ENCODE results near the gene PACSIN2.

PACSIN2 gene

GRCh38 chr22:43015677-43016042 is 711 bp upstream of the PACSIN2 start:
- Histone ChIP-seq H3K36me3 (no peaks in the 10 kb centered on the region), H3K27ac (peak overlapping the region; percentile 77 to 79), H3K27me3 (no peaks in the 10 kb centered on the region), H3K4me1 (peaks cover 0 to 37% (median 15%) of the 10 kb centered on the region in 4 donors), H3K9me3 (no peaks in the 10 kb centered on the region), H3K4me3 (peak overlapping the region; percentile 87 to 100)
- no peak for DNase-seq
- no peak for TF ChIP-seq CTCF (IDR thresholded peaks at IDR 0.05)
- intact Hi-C loops (cut with DNase I; ENCODE audit: low total_unique reads) = loop anchor here (10.0 kb wide), 2 partner anchors 111 to 151 kb away; no protein-coding TSS in a partner anchor

- Histone ChIP-seq H3K4me1 (peaks cover 0 to 44% (median 18%) of the 10 kb centered on the region in 4 donors), H3K36me3 (no peaks in the 10 kb centered on the region), H3K27me3 (no peaks in the 10 kb centered on the region), H3K4me3 (peak overlapping the region; percentile 87 to 100), H3K27ac (peak overlapping the region; percentile 77 to 79), H3K9me3 (no peaks in the 10 kb centered on the region)
- intact Hi-C loops (cut with DNase I; ENCODE audit: low total_unique reads) = loop anchor here (10.0 kb wide), 2 partner anchors 110 to 150 kb away; no protein-coding TSS in a partner anchor
- DNase-seq = peak in 1 of 2 donors; percentile 74
- no peak for TF ChIP-seq CTCF (IDR thresholded peaks at IDR 0.05)
Observed at GRCh38 chr22:43014316-43014868, 557 bp downstream of the PACSIN2 start.

- Histone ChIP-seq H3K9me3 (no peaks in the 10 kb centered on the region), H3K27ac (peak overlapping the region; percentile 77 to 79), H3K4me3 (peak overlapping the region; percentile 87 to 100), H3K4me1 (peaks cover 0 to 51% (median 26%) of the 10 kb centered on the region in 4 donors), H3K36me3 (no peaks in the 10 kb centered on the region), H3K27me3 (no peaks in the 10 kb centered on the region)
- no peak for DNase-seq
- no peak for TF ChIP-seq CTCF (IDR thresholded peaks at IDR 0.05)
- intact Hi-C loops (cut with DNase I; ENCODE audit: low total_unique reads) = loop anchor here (10.0 kb wide), 2 partner anchors 109 to 149 kb away; no protein-coding TSS in a partner anchor
Observed at GRCh38 chr22:43013355-43014315, 1.3 kb downstream of the PACSIN2 start.

GRCh38 chr22:43012390-43012789 is 2.6 kb downstream of the PACSIN2 start:
- intact Hi-C loops (cut with DNase I; ENCODE audit: low total_unique reads) = loop anchor here (10.0 kb wide), 2 partner anchors 108 to 148 kb away; no protein-coding TSS in a partner anchor
- DNase-seq = no peak
- no peak for TF ChIP-seq CTCF (IDR thresholded peaks at IDR 0.05)
- Histone ChIP-seq H3K27ac (no peak overlapping the region), H3K27me3 (no peaks in the 10 kb centered on the region), H3K9me3 (no peaks in the 10 kb centered on the region), H3K4me1 (peaks cover 0 to 64% (median 38%) of the 10 kb centered on the region in 4 donors), H3K4me3 (no peak overlapping the region), H3K36me3 (no peaks in the 10 kb centered on the region)

GRCh38 chr22:43011079-43011478 is 3.9 kb downstream of the PACSIN2 start:
- intact Hi-C loops (cut with DNase I; ENCODE audit: low total_unique reads) = loop anchor here (10.0 kb wide), 2 partner anchors 106 to 146 kb away; no protein-coding TSS in a partner anchor
- no peak for DNase-seq
- Histone ChIP-seq H3K27ac (no peak overlapping the region), H3K36me3 (no peaks in the 10 kb centered on the region), H3K4me3 (no peak overlapping the region), H3K27me3 (no peaks in the 10 kb centered on the region), H3K4me1 (peaks cover 0 to 76% (median 42%) of the 10 kb centered on the region in 4 donors), H3K9me3 (no peaks in the 10 kb centered on the region)
- TF ChIP-seq CTCF (IDR thresholded peaks at IDR 0.05) = no peak
